Testis (tissue), 3 donors: Measurements from ENCODE around the gene C1orf116. TPM values are rescaled to one million over a fixed set of nuclear protein-coding genes. Genes with fewer than 3 reads are reported as not detected.

ENCODE experiments used
- DNase-seq: peaks from one replicate; pipeline ENCODE4 v3.0.0-alpha.2; 2019
- H3K27ac ChIP-seq, 2 donors: fragments of 200-600 bp; sonication (generic); one replicate each; pipeline ENCODE4 v1.5.1; 2019
- H3K27me3 ChIP-seq: fragments of 200-600 bp; sonication (generic); one replicate; pipeline ENCODE4 v1.5.1; 2019
- H3K36me3 ChIP-seq: fragments of 200-600 bp; sonication (generic); one replicate; pipeline ENCODE4 v1.5.1; 2017; ENCODE audit warnings: low read depth; ENCODE audit errors: missing control alignments
- H3K4me1 ChIP-seq: fragments of 200-600 bp; sonication (generic); one replicate; pipeline ENCODE4 v1.5.1; 2019
- H3K4me3 ChIP-seq, 2 donors: fragments of 200-600 bp; sonication (generic); one replicate each; pipeline ENCODE4 v1.5.1; 2017 to 2019
- H3K9me3 ChIP-seq: fragments of 200-600 bp; sonication (generic); one replicate; pipeline ENCODE4 v1.5.1; 2017
- CTCF ChIP-seq, 3 experiments: fragments of 450-650 bp in 2 of 3; fragments of 200-600 bp in 1 of 3; sonication (generic) in 1 of 3; IDR thresholded peaks; one replicate each; pipeline ENCODE4 v1.5.1; 2016 to 2019; ENCODE audit warnings: antibody characterized with exemption in 3 of 3, mild to moderate bottlenecking in 2 of 3, moderate library complexity in 1 of 3
- POLR2A ChIP-seq: fragments of 450-650 bp; IDR thresholded peaks from one replicate; pipeline ENCODE4 v1.6.1; 2017; ENCODE audit warnings: antibody characterized with exemption, mild to moderate bottlenecking, moderate library complexity
- WGBS, 2 donors: methylation state at CpG; one replicate each; pipeline ENCODE4 v1.1.5; 2018; 5-methylcytosine and 5-hydroxymethylcytosine counted together
- intact Hi-C: fragments of 100-400 bp; cut with DNase I; formaldehyde crosslinking; loops from one replicate; pipeline ENCODE4 v1.15.1; 2023; ENCODE audit warnings: low total_unique reads
- polyA plus RNA-seq: library from polyadenylated mRNA; stranded (reverse); fragments of 350-450 nt; fragmentation: Illumina TruSeq; extraction: RNeasy Lipid Tissue Mini Kit (QIAGEN cat#74804); gene quantifications from one replicate; pipeline ENCODE4 v1.2.3, GENCODE V29; 2014; ENCODE audit warnings: low read depth, low replicate concordance; ENCODE audit not compliant: insufficient read depth
- total RNA-seq, 2 donors: library from RNA; depleted of rRNA; stranded (reverse); fragments of >200 nt; gene quantifications; one replicate each; pipeline ENCODE4 v1.2.3, GENCODE V29; 2016

Gene C1orf116
- total and polyA plus RNA-seq, 3 donors from 2014 or later: 0.31 to 0.88 (median 0.71) TPM

GRCh38 chr1:207073906-207074820, 41.6 kb upstream of the C1orf116 start:
- Histone ChIP-seq H3K9me3 (no peaks in the 10 kb centered on the region), H3K27ac (no peak overlapping the region), H3K27me3 (no peaks in the 10 kb centered on the region), H3K36me3 (no peaks in the 10 kb centered on the region), H3K4me3 (no peak overlapping the region), H3K4me1 (no peaks in the 10 kb centered on the region)
- WGBS, 2 donors: 80 to 81% methylated on average over 4 of the region's 4 CpGs
- intact Hi-C loops: no loop called here
- TF ChIP-seq POLR2A (no peak), CTCF (IDR thresholded peaks at IDR 0.05) (no peak)
- no peak for DNase-seq

GRCh38 chr1:207072233-207072632, 39.7 kb upstream of the C1orf116 start:
- no peaks in the 10 kb centered on the region for H3K36me3 ChIP-seq

GRCh38 chr1:207071426-207071825, 38.9 kb upstream of the C1orf116 start:
- no peaks in the 10 kb centered on the region for H3K4me1 ChIP-seq
- TF ChIP-seq POLR2A (no peak), CTCF (IDR thresholded peaks at IDR 0.05) (no peak)
- peaks cover 4% of the 10 kb centered on the region for H3K36me3 ChIP-seq
- H3K9me3 ChIP-seq: no peaks in the 10 kb centered on the region
- H3K27me3 ChIP-seq: no peaks in the 10 kb centered on the region
- intact Hi-C loops: no loop called here
- WGBS, 2 donors: 93 to 95% methylated on average over 6 of the region's 6 CpGs
- H3K4me3 ChIP-seq: no peak overlapping the region
- DNase-seq: no peak
- no peak overlapping the region for H3K27ac ChIP-seq

More at GRCh38 chr1:207072233-207072632, 39.7 kb upstream of the C1orf116 start:
- H3K27me3 ChIP-seq: no peaks in the 10 kb centered on the region
- no peak for TF ChIP-seq POLR2A
- TF ChIP-seq CTCF (IDR thresholded peaks at IDR 0.05): no peak
- H3K9me3 ChIP-seq: no peaks in the 10 kb centered on the region
- WGBS, 2 donors: 76 to 90% methylated on average over 8 of the region's 8 CpGs
- DNase-seq: no peak
- intact Hi-C loops: no loop called here
- no peak overlapping the region for H3K27ac ChIP-seq
- H3K4me3 ChIP-seq: no peak overlapping the region
- H3K4me1 ChIP-seq: no peaks in the 10 kb centered on the region

GRCh38 chr1:207070811-207071210, 38.3 kb upstream of the C1orf116 start:
- DNase-seq: no peak
- intact Hi-C loops: no loop called here
- Histone ChIP-seq H3K36me3 (peaks cover 4% of the 10 kb centered on the region), H3K9me3 (no peaks in the 10 kb centered on the region), H3K27me3 (no peaks in the 10 kb centered on the region), H3K4me1 (no peaks in the 10 kb centered on the region), H3K4me3 (no peak overlapping the region), H3K27ac (no peak overlapping the region)
- TF ChIP-seq CTCF (IDR thresholded peaks at IDR 0.05) (no peak), POLR2A (no peak)
- WGBS, 2 donors: 91 to 95% methylated on average over 4 of the region's 4 CpGs
